Measurements from ENCODE around the gene AMDHD2. TPM values are rescaled to one million over a fixed set of nuclear protein-coding genes. Genes with fewer than 3 reads are reported as not detected.

Gene AMDHD2
- total and polyA plus RNA-seq, 2 of the 13 experiments (the other 11 are each of a cell fraction or from before 2014, with no cell fraction given) = 33.5 to 39.1 TPM

DNA sequence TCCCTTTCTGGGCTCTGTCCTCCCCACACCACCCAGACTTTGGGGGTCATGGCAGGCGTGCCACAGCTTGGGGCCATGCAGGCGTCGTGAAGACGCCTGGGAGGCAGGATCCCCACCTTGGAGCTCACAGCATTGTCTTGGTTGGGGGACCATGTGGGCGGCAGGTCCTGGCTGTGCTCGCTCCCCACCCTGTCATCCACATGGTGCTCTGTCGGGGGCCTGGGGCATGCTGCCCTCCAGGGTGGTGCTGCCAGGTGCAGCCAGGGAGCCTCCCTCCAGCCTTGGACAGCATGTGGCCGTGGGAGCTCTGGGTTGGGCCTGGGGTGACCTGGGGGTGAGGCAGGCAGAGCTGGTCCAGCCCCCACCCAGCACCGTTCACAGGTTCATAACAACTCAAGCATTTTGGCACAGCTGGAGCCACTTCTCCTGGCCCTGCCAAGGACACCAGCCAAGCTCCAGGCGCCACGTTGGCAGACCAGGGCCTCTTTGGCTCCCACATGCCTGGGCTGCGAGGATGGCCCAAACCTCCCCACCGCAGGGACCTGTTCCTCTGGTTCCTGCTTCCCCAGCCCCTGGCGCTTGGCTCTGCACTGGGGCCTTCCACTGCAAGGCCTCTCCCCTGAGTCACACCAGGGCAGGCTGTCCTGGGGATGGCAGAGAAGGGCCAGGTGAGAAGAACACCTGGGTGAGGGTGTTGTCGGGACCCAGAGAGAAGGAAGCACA lies 21.5 kb upstream of the AMDHD2 start:
- TF ChIP-seq HOXA3 (CRISPR knock-in tag; IDR thresholded peaks at IDR 0.05) = no peak
- TF ChIP-seq ZNF773 (CRISPR knock-in tag; IDR thresholded peaks at IDR 0.05; ENCODE audit: borderline replicate concordance) = no peak
- no peak for TF ChIP-seq HDAC1 (CRISPR knock-in tag; IDR thresholded peaks at IDR 0.05)
- no peak for TF ChIP-seq HNRNPLL (IDR thresholded peaks at IDR 0.05; ENCODE audit: low read depth, low read length, poor library complexity, severe bottlenecking)
- TF ChIP-seq ZNF784 (CRISPR knock-in tag; IDR thresholded peaks at IDR 0.05; ENCODE audit: borderline replicate concordance) = no peak
- TF ChIP-seq ZNF251 (CRISPR knock-in tag; IDR thresholded peaks at IDR 0.05) = no peak
- no peak overlapping the region for H3K27ac ChIP-seq (ENCODE audit: extremely low read length, insufficient read depth, low read length)
- no peak overlapping the region for H3K4me3 ChIP-seq (replicated peaks in 1 of 3; ENCODE audit: insufficient read depth in 1 of 3, low read depth in 2 of 3, low read length in 3 of 3)
- DNase-seq (ENCODE audit: low spot score) (no peak), ATAC-seq (no peak), FAIRE-seq (no peak)
- CTCF ChIA-PET (ENCODE audit: low intra/inter-chr PET ratio, low total read pairs) = no interaction called here
- no peak overlapping the region for H3K9ac ChIP-seq (ENCODE audit: insufficient read depth, low read depth, low read length)
- H3K36me3 ChIP-seq (replicated peaks in 1 of 2; ENCODE audit: control insufficient read depth in 1 of 2, insufficient read depth in 2 of 2, low read length in 2 of 2) = peaks cover 14 to 29% of the 10 kb centered on the region in 2 experiments; a peak in 4 of 5 replicates
- intact Hi-C loops (cut with micrococcal nuclease; ENCODE audit: unreplicated experiment) (no loop called here), in situ Hi-C loops (cut with HindIII; ENCODE audit: extremely low pct_ligation_motif_present, low pct_unique_long_range_greater_than_20kb) (no loop called here)
- no peaks in the 10 kb centered on the region for H4K20me1 ChIP-seq (ENCODE audit: insufficient read depth, low read length)
- 94% methylated on average over 7 of the region's 15 CpGs for WGBS (ENCODE audit: low lambda C conversion rate)
- peaks cover 22% of the 10 kb centered on the region for H3K4me1 ChIP-seq (ENCODE audit: insufficient read depth, low read length)
- H3K79me2 ChIP-seq (ENCODE audit: insufficient read depth, low read length) = no peaks in the 10 kb centered on the region
- no peaks in the 10 kb centered on the region for H3K9me3 ChIP-seq (ENCODE audit: low read length)
- BruUV-seq (replicated peaks) = no TSS peak
- no peak overlapping the region for H2AFZ ChIP-seq (ENCODE audit: low read length)
- POLR2A ChIA-PET = no interaction called here
- H3K4me2 ChIP-seq (ENCODE audit: low read depth, low read length) = no peak overlapping the region
- no peaks in the 10 kb centered on the region for H3K27me3 ChIP-seq (ENCODE audit: control insufficient read depth in 1 of 2, insufficient read depth in 2 of 2, low read length in 2 of 2)

DNA sequence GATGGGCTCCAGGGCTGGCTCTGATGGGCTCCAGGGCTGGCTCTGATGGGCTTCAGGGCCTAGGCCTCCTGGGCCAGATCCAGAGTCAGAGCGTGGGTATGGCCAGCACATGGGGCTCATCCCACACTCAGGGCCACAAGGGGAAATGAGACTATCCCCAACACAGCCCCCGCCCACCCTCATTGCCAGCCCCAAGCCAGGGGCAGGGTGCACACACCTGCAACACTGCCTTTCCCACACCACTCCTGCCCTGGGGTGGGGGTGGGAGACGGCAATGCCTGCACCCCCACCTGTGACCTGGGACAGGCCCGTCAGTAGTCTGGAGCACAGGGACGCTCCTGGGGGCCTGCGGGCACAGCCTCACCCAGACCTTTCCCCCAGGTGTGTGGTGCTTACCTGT lies 20.7 kb upstream of the AMDHD2 start:
- Histone ChIP-seq H3K27me3 (ENCODE audit: control insufficient read depth in 1 of 2, insufficient read depth in 2 of 2, low read length in 2 of 2) (no peaks in the 10 kb centered on the region), H3K36me3 (replicated peaks in 1 of 2; ENCODE audit: control insufficient read depth in 1 of 2, insufficient read depth in 2 of 2, low read length in 2 of 2) (peaks cover 14 to 29% of the 10 kb centered on the region in 2 experiments; a peak in 4 of 5 replicates), H3K79me2 (ENCODE audit: insufficient read depth, low read length) (no peaks in the 10 kb centered on the region), H3K9ac (ENCODE audit: insufficient read depth, low read depth, low read length) (no peak overlapping the region), H3K4me3 (replicated peaks in 1 of 3; ENCODE audit: insufficient read depth in 1 of 3, low read depth in 2 of 3, low read length in 3 of 3) (no peak overlapping the region), H3K9me3 (ENCODE audit: low read length) (no peaks in the 10 kb centered on the region), H3K4me2 (ENCODE audit: low read depth, low read length) (no peak overlapping the region), H3K27ac (ENCODE audit: extremely low read length, insufficient read depth, low read length) (no peak overlapping the region), H3K4me1 (ENCODE audit: insufficient read depth, low read length) (peaks cover 22% of the 10 kb centered on the region), H2AFZ (ENCODE audit: low read length) (no peak overlapping the region), H4K20me1 (ENCODE audit: insufficient read depth, low read length) (no peaks in the 10 kb centered on the region)
- ATAC-seq (no peak), DNase-seq (ENCODE audit: low spot score) (no peak), FAIRE-seq (no peak)
- POLR2A ChIA-PET = no interaction called here
- no peak for TF ChIP-seq SIX1 (CRISPR knock-in tag; IDR thresholded peaks at IDR 0.05; ENCODE audit: borderline replicate concordance)
- 92% methylated on average over 4 of the region's 6 CpGs for WGBS (ENCODE audit: low lambda C conversion rate)
- CTCF ChIA-PET (ENCODE audit: low intra/inter-chr PET ratio, low total read pairs) = no interaction called here
- intact Hi-C loops (cut with micrococcal nuclease; ENCODE audit: unreplicated experiment) (no loop called here), in situ Hi-C loops (cut with HindIII; ENCODE audit: extremely low pct_ligation_motif_present, low pct_unique_long_range_greater_than_20kb) (no loop called here)
- no TSS peak for BruUV-seq (replicated peaks)
